Astrocyte of the spinal cord (primary cell): ENCODE measurements around the gene ICE2.

Experiments used
- DNase-seq: peaks from one replicate; pipeline ENCODE4 v3.0.0; 2011; ENCODE audit warnings: low read depth, low spot score
- H3K4me3 ChIP-seq: 2 replicates; pipeline ENCODE4 v1.5.1; 2011; ENCODE audit warnings: low read depth, mild to moderate bottlenecking, low read length, moderate library complexity
- CTCF ChIP-seq: IDR thresholded peaks from 2 replicates; pipeline ENCODE4 v1.5.1; 2012; ENCODE audit warnings: low read depth, mild to moderate bottlenecking, low read length, inconsistent platforms
- in situ Hi-C: cut with HindIII; loops from 2 replicates; pipeline ENCODE4 v1.10.0; 2017; ENCODE audit warnings: low sequenced_read_pairs

The ICE2 gene

GRCh38 chr15:60523056-60523455 lies 44.1 kb upstream of the ICE2 start:
- TF ChIP-seq CTCF: no peak
- DNase-seq: peak; percentile 65
- in situ Hi-C loops: no loop called here
- no peak overlapping the region for H3K4me3 ChIP-seq

GRCh38 chr15:60520825-60521368 lies 42.0 kb upstream of the ICE2 start:
- in situ Hi-C loops: no loop called here
- peak; percentile 89 for TF ChIP-seq CTCF
- no peak overlapping the region for H3K4me3 ChIP-seq
- peak; percentile 75 for DNase-seq

GRCh38 chr15:60520013-60520824 lies 41.3 kb upstream of the ICE2 start:
- in situ Hi-C loops: no loop called here
- no peak for TF ChIP-seq CTCF
- no peak overlapping the region for H3K4me3 ChIP-seq
- DNase-seq: peak; percentile 51

GRCh38 chr15:60519218-60519617 lies 40.3 kb upstream of the ICE2 start:
- in situ Hi-C loops: no loop called here
- H3K4me3 ChIP-seq: no peak overlapping the region
- DNase-seq: peak; percentile 17
- no peak for TF ChIP-seq CTCF

- no peak for DNase-seq
- in situ Hi-C loops: no loop called here
- no peak for TF ChIP-seq CTCF
- no peak overlapping the region for H3K4me3 ChIP-seq
Observed at GRCh38 chr15:60518511-60518910, 39.6 kb upstream of the ICE2 start.

GRCh38 chr15:60514261-60514881 lies 35.4 kb upstream of the ICE2 start:
- H3K4me3 ChIP-seq: no peak overlapping the region
- TF ChIP-seq CTCF: no peak
- DNase-seq: no peak
- in situ Hi-C loops: no loop called here
